ENCODE data around the gene PVALB. TPM values are rescaled to one million over a fixed set of nuclear protein-coding genes. Genes with fewer than 3 reads are reported as not detected.

The PVALB gene
- total RNA-seq, 1 experiment from 2014 or later, result not detected

DNA sequence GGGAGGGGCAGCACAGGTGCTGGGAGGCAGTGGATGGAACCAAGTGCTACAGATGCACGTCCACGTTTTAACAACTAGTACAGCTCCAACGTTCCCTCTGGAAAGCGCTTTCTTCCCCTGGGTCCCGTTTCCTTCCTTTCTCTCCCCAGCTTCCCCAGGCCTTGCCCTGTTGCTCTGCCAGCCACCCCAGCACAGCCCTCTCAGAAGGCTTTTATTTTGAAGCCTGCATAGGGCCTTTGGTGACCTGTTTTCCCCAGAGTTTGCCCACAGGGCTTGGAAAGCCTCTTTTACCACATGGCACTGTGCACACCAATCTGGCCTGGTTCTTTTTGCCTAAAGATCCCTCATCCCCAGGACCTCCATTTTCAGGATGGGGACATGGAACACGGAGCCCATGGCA is 30.1 kb upstream of the PVALB start:
- DNase-seq (ENCODE audit: low spot score), result no peak

DNA sequence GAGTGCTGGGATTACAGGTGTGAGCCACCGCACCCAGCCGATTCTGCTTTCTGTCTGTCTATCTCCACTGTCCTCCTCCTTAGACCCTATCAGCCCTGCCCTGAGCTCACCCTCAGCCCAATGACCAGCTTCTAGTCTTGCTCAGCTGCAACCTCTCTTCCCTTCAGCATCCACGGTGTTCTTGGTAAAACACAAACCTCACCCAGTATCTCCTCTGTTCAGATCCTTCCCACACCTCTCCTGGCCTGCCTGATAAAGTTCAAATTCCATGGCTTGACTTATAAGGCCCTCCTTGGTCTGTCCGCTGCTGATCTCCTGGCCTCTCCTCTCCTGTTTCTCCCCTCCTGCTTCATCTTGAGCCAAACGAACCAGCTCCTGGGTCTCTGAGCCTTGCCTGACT is 29.4 kb upstream of the PVALB start:
- DNase-seq (ENCODE audit: low spot score), result no peak

DNA sequence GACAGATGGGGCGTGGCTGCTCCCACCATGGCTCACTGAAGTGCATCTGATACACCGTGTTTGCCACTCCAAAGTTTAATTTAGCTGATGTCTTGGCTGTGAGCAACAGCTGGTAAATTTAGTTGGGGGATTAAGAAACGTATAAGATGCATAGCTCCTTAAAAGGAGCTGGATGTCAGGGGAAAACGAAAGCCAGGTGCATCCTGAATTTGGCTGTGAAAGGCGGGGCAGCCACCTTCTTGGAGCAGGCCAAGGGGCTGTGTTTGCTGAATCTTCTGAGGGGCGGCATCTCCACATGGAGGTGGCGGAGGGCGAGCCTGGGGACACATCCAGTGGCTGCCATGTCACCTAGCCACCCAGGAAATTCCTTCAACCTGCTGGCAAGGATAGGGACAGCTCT is 23.3 kb upstream of the PVALB start:
- DNase-seq (ENCODE audit: low spot score), result no peak

DNA sequence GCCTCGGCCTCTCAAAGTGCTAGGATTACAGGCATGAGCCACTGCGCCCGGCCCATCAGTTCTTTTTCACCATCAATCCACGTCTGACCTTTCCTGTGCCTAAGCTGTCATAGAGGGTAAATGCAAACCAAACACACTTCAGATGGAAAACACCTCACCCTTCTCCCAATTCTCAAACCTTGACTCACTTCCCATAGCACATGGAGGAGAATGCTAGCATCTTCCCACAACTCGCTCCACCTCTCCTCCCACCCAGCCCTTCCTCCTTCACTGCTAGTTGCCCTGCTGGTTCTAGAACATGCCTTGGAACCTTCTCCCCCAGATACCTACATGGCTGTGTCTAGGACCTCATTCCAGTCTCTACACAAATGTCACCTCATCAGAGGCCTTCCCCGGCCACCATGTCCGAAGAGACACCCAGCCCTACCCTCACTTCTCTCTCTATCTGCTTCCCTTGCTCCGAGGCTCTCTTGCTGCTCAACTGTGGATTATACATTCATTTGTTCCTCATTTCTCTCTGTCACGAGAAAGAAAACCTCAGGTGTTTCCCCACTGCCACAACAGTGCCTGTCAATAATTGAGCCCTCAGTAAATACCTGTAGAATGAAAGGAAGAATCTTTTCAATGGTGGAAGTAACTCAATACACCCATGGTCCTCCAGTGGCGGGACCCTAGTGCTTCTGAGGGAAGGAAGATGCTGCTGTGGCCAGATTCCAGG is 22.7 kb upstream of the PVALB start:
- DNase-seq (ENCODE audit: low spot score), result no peak

DNA sequence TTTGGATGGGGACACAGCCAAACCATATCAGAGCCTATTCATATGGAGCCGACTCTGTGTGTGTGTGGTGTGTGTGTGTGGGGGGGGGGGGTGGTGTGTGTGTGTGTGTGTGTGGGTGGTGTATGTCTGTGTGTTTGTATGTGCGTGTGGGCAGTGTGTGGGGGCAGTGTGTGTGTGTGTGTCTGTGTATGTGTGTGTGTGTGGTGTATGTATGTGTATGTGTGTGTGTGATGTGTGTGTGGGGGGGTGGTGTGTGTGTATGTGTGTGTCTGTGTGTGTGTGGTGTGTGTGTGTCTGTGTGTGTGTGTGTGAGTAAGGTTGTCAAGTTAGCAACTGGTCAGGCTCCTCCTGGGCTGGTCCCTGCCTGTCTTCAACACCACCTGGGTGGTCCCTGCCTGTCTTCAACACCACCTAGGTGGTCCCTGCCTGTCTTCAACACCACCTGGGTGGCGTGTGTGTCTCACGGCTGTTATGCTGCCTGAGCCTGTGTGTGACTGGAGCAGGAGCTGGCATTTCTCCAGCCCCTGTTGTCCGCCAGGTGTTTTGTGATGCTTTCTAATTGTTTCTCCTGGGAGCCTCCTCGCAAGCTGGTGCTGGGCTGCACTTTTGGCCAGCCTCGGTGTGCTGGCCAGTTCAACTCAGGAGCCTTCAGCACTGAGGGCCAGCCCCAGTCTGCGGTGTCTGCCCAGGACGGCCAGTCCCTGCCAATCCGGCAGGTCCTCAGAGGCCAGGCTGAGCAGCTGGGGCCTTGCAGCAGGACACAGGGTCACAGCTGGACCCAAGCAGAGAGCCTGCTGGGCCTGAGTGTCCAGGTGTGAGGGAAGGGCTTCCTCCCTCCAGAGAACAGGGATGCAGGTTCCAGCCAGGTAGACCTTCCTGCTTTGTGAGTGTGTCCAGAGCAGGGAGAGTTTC is 21.5 kb upstream of the PVALB start:
- no peak for DNase-seq (ENCODE audit: low spot score)

DNA sequence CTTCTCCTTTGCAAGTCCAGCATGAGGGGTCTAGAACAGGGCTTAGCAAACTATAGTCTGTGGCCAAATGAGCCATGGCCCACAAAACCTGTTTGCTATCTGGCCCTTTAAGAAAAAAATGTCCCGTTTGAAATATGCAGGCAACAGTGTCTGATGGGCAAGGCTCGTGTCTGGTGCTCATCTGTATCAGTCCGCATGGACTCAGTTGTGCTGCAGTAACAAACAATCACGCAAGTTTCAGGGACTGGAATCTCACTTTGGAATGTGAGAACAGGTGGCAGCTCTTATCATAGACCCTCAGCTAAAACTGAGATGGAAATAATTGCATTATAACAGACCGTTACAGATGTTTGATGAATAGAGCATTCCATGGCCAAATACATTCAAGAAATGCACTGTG is 19.1 kb upstream of the PVALB start:
- no peak for DNase-seq (ENCODE audit: low spot score)

DNA sequence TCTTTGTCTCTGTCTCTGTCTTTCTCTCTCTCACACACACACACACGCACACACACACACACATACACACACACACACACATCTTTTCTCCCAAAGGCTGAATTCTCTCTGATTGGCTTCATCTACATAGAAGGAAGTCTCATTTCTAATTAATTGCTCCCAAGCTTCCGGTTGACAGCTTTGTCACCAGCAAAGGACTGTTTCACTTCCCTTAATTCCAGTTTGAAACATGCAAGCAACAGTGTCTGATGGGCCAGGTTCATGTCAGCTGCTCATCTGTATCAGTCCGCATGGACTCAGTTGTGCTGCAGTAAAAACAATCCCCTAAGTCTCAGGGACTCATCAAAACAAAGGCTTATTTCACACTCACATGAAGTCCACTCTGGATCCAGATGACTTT is 16.2 kb upstream of the PVALB start:
- DNase-seq (ENCODE audit: low spot score), result no peak

DNA sequence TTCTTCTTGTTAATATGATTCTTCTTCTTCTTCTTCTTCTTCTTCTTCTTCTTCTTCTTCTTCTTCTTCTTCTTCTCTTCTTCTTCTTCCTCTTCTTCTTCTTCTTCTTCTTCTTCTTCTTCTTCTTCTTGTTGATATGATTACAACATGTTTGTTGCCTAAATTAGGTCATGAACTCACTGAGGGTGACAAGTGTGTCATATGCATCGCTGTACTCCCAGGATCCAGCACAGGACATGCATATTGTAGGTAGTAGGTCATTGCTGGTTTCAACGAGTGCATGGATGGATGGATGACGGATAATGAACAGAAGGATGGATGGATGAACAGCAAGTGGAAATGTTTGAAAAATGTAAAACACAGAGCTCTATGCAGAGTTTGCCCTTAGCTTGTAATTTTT is 14.9 kb upstream of the PVALB start:
- no peak for DNase-seq (ENCODE audit: low spot score)

DNA sequence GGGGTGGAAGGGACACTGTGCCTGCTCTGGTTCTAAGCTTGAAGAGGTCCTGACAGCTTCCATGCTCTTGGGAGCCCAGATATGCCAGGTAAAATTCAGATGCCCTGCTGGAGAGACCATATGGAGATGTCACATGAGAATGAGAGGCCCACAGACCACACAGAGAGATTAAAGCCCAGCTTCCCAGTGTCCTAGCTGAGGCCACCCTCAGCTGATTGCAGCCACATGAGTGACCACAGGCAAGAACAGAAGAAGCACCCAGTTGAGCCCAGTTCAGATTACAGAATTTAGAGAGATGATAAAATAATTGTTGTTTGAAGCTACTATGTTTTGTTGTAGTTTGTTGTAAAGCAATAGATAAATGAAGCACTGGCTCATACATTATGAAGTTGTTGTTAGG is 14.4 kb upstream of the PVALB start:
- DNase-seq (ENCODE audit: low spot score), result no peak

DNA sequence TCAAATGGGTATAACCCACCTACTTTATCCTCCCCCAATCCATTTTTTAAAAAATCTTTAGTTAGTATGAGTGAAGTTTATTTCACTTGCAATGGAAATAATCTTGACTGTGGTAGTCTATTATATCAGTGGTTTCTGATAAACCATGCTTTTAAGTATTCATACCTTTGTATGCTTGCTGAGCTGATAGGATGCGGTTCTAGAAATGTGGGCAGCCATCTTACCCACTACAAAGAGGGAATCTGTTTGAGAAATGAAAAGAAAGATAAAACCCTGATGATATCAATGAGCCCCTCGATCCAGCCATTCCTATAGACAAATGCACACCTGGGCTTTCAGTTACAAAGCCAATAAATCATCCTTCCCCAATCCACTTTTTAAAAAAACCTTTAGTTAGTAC is 13.8 kb upstream of the PVALB start:
- DNase-seq (ENCODE audit: low spot score), result no peak

DNA sequence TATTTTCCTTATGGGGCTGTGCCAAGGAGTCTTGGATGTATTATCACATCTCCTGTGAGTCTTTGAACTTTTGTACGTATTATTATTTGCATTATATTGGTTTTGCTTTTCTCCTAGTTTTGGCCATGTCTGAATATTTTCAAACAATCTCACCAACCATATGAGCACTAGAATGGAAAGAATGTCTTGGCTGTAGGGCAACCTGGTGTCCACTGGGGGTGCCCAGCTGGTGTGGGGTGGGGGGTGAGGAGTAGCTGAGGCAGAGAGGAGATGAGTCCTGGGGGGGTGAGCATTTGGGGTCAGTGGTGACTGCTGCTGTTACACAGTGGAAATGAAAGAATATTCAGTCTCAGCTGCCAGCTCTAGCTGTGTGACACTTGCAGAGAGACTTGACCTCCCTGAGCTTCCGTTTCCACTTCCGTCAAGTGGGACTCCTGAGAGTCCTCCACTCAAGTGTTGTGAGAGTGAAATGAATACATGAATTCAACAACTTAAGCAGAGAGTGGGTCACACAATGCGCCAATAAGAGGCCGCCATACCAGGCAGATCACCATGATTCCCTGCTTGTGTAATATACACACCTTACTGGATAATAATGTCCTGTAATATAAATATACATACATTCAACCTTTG is 12.7 kb upstream of the PVALB start:
- no peak for DNase-seq (ENCODE audit: low spot score)

DNA sequence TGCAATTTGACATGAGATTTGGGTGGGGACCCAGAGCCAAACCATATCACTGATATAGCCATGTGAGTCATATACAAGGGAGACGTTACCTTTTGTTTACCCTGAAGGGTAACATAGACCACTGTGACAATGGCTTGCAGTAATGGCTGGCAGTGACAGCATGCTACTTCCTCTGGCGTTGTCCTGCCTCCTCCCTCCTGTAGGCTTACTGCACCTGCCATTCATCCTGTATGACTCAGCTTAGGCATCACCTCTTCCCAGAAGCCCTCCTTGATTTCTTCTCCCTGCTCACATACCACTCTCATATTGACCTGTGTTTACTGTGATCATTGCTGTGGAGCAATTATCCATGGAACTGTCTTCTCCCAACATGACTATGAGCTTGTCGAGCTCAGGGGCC is 12.0 kb upstream of the PVALB start:
- no peak for DNase-seq (ENCODE audit: low spot score)

DNA sequence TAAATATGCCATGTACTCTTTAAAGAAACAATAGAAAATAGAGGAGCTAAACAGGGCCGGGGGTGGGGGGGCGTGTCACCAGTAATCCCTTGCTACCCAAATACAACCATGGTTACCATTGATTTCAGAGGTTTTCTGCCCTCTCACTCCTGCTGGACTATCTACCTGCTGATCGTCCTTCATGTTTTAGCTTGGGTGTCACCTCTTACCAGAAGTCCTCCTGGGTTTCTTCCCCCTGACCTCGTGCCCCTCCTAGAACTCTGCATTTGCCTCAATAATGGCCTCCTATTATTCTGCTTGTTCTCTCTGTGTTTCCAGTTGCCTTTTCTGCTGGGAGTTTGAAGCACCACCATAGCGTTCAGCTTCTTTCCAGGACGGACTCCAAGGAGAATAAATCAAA is 9.4 kb upstream of the PVALB start:
- no peak for DNase-seq (ENCODE audit: low spot score)

DNA sequence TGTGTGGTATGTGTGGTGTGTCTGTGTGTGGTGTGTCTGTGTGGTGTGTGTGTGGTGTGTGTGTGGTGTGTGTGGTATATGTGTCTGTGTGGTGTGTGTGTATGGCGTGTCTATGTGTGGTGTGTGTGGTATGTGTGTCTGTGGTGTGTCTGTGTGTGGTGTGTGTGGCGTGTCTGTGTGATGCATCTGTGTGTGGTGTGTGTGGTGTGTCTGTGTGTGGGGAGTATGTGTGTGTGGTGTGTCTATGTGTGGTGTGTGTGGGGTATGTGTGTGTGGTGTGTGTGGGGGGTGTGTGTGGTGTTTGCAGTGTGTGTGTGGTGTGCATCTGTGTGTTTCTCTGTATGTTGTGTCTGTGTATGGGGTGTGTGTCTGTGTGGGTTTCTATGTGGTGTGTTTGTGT is 7.8 kb upstream of the PVALB start:
- no peak for DNase-seq (ENCODE audit: low spot score)

DNA sequence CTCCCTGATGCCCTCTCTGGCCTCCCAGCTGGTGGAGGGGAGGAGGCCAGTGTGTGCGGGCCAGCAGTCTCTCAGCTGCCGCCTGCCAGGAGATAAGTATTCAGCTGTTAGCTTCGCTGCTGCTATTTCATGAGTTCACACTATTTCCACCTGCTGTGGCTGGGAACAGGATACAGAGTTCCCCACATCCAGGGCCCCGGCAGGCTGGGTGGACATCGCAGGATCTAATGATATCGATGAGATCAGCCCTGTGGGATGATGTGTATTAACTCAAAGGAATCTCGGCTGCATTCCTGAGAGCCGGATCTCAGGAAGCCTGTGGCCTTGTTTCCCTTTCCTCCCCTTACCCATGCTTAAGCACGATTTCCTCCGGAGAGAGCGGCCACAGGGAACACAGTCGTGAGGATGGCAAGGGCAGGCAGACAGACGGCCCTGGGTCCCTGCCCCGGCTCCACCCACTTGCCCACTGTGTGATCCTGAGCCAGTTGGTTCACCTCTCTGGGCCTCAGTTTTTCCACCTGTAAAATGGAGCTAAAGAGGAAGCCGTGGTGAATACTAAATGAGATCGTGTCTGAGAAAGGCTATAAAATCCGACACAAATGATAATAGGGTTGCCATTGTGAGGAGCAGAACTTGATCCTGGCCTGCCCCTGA is 6.5 kb upstream of the PVALB start:
- no peak for DNase-seq (ENCODE audit: low spot score)

DNA sequence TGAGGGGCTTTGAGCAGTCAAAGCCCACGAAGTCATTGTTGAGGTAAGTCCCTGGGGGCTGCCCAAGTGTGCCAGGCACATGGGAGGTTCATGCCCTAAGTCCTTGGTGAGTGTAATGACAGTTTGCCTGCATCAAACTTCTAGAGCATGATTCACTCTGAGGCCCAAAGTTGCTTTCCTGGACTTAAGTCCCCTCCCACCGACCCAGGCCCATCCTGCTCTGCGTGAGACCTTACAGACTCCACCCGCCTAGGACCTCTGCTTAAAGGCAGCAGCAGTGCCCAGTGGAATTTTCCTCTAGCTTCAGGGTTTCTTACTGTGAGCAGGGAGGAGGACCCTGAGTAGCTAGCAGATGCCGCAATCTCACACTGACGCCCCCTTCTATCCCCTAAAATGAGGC is 5.7 kb upstream of the PVALB start:
- DNase-seq (ENCODE audit: low spot score), result no peak

DNA sequence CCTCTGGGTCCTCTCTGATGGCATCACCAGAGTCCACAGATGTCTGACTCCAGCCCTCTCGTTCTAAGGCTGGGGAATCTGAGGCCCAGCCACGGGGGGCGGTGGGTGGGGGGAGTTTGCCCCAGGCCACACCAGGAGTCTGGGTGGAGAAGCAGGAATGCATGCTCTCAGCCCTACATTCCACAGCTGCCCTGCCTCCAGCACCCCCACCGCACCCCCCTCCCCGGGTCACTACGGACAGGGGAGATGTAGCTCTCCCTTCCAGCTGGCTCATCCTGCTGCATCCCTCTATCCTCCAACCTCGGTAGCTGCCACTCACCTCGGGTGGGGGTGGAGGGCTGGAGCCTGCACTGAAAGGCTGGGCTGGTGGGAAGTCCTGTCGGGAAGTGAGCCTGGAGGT is 2.3 kb upstream of the PVALB start:
- DNase-seq (ENCODE audit: low spot score), result no peak

DNA sequence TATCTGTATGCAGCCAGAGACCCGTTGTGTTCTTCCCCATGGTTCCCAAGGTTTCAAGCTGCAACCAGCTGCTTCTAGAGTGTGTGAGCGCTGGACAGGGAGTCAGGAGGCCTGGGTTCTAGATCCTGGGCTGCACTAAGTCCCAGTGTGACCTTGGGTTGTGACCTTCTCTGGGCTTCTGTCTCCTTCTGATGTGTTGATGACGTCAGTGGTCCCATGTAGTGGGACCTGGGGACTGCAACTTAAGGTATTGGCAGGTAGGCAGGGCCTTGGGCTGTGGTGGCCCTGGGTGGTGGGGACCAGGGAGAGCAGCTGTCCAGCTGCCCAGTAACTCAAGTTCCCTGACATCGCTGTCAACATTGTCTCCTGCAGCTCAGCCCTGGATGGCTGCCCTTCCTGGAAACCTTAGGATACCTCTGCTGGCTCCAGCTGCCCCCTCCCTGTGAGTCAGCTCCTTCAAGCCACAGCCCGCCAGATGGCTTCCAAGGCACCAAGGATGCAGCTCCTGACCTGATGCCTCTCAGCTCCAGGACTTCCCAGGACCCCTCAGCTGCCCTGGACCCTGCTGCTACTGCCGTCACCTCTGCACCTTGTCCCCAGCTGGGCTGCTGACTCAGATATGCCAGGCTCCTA is 1.3 kb upstream of the PVALB start:
- DNase-seq (ENCODE audit: low spot score), result no peak

DNA sequence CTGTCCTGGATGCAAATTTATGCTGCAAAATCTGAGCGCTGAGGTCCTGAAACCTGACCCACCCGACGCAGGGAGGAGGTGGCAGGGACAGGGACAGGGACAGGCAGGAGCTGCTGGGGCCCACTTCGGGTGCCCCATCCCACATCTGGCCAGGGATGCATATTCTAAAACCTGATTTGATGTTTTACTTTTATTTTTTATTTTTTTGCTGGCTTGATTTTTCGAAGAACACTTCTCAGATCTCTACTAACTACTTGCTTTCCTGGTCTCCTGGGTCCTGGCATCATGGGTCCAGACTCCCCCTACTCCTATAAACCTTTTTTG is 652 bp upstream of the PVALB start:
- DNase-seq (ENCODE audit: low spot score), result no peak

DNA sequence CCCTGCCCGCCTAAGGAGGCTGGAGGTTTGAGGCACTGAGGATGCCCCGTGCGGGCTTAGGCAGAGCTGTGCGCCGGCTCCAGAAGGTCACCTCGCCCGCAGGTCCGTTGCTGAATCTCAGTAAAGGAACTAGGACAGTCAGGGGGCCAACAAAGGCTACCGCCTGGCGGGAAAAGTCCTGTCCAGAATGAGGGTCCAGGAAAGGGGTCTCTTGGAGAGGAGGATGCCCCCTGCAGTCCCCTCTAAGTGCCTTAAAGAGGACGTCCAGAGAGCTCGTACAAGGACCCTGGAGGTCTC is 548 bp downstream of the PVALB start:
- no peak for DNase-seq (ENCODE audit: low spot score)

DNA sequence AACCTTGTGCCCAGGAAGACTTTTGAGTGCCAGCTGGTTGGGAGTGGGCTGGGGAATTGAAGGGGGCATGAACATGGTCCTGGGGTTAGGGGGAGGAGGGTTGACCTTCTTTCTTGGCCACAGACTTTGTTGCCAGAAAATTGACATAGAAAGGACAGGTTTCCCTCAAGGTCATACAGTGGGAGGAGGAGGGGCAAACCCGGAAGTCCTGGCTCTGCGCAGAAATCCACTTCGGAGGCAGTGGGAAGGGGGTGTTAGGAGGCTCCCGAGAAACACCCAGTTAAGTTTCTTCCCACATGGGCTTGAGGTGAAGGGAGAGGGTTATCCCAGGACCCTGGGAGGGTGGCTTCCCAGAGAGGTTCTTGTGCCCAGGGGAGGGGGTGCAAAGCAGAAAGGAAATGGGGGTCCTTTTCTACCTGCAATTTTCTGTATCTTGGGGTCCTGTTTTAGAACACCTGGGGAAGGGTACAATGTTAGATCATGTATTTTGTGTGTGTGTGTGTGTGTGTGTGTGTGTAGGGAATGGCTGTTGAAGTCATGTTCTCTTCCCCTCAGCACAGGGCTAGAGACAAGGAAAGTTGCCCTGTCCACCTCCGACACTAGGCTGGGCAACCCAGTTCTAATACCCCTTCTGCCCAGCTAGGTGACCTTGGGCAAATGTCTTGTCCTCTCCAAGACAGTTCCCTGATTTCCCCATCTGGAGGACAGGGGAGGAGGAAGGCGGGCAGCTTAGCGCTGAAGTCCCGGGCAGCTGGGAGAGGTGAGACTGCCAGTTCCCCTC is 1.1 kb downstream of the PVALB start:
- DNase-seq (ENCODE audit: low spot score), result no peak
